H7 (cell line): Measurements from ENCODE around the gene UBE3C. TPM values are rescaled to one million over a fixed set of nuclear protein-coding genes. Genes with fewer than 3 reads are reported as not detected.

ENCODE experiments used
- DNase-seq: peaks from one replicate; pipeline ENCODE4 v3.0.0; 2012
- H3K27me3 ChIP-seq: 2 replicates; pipeline ENCODE4 v1.6.0; 2011; ENCODE audit warnings: mild to moderate bottlenecking, low read length; ENCODE audit not compliant: control insufficient read depth, insufficient read depth
- H3K36me3 ChIP-seq: replicated peaks from 2 replicates; pipeline ENCODE4 v1.5.1; 2011; ENCODE audit warnings: low read length; ENCODE audit not compliant: control insufficient read depth, insufficient read depth
- H3K4me3 ChIP-seq: 2 replicates; pipeline ENCODE4 v1.5.1; 2011; ENCODE audit warnings: low read depth, mild to moderate bottlenecking, control low read depth, low read length, moderate library complexity; ENCODE audit not compliant: insufficient read depth
- total RNA-seq: library from RNA; depleted of rRNA; stranded (reverse); fragments of >200 nt; shearing (Covaris generic); gene quantifications from 2 replicates; pipeline ENCODE4 v1.2.3, GENCODE V29; 2014

UBE3C gene
- total RNA-seq, 1 experiment from 2014 or later = 69.0 TPM

DNA sequence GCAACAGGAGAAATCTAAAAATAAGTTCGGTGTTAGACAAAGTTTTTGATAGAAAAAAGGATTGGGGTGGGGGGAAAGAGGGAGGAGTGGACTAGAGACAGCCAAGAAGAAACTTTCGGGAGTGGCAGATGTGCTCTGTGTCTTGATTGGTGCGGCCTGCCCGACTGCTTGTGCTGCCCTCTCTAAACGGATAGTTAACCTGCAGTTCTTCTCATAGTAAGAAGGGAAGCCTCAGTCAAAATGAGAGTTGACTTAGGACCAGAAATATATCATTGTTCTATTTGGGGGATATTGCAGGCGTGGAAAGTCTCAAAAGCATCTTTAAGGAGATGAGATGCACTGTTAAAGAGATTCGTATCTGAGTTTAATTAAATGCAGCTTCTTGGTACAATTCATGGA lies 39.3 kb downstream of the UBE3C start:
- DNase-seq = no peak
- no peak overlapping the region for H3K4me3 ChIP-seq
- peaks cover 28% of the 10 kb centered on the region for H3K36me3 ChIP-seq
- no peaks in the 10 kb centered on the region for H3K27me3 ChIP-seq

DNA sequence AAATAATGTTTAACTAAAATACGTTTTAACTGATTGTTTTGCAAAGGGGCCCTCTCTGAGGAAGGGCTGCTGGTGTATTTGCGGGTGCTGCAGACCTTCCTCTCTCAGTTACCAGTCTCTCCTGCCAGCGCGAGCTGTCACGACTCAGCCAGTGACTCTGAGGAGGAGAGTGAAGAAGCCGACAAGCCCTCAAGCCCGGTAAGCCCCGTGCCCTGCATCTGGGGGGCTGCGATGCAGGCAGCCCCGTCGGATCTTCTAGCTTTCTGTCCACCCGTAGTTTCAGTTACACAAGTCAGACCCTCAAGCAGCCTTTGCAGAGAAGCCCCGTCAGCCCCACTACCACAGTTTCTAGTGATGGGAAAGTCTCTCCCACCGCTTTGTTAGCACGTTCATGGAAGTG lies 45.1 kb downstream of the UBE3C start:
- Histone ChIP-seq H3K36me3 (peaks cover 33% of the 10 kb centered on the region), H3K27me3 (no peaks in the 10 kb centered on the region), H3K4me3 (no peak overlapping the region)
- DNase-seq = no peak

DNA sequence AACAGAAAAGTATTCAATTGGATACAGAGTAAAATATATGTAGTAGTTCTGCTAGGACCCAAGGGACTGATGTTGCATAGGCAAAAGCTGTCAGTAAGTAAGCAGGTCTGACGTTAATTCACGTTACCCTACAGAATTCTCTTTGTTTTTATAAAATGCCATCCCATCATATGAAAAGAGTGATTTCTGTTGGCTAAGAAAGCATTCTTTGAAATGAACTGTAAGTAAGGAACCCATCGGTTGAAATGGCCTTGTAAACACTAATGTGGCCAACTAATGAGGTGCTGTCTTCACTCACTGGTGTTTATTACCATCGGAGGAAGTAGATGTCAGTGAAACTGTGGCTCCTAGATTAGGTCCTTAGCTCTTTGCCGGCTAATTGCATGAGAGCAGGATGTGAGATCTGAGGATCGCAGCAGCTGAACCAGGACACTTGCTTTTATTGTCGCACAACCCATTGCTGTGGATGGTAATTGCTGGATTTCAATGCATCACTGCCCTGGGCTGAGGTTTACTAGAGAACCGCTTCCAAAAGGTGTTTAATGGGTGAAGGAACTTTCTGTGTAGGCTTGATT lies 49.5 kb downstream of the UBE3C start:
- no peak for DNase-seq
- Histone ChIP-seq H3K4me3 (no peak overlapping the region), H3K36me3 (peaks cover 20% of the 10 kb centered on the region), H3K27me3 (no peaks in the 10 kb centered on the region)

DNA sequence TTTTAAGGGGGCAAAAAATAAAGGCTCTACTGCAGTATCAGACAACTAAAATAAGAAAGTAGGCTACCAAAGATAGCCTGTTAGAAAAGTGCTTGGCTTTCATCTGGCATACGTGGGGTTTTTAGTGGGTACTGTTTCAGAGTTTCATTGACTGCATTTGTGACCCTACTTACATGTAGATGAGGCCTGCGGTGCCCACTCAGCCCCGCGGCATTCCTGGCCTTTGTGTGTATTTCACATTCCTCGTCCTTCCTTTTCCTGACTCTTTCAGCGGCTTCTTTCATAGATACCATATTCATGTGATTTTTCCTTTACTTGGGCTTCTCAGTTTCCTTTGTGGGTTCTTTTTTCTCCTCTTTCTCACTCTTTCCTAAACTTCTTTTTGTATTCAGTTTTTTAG lies 50.7 kb downstream of the UBE3C start:
- peak; percentile 41 for DNase-seq
- H3K36me3 ChIP-seq = peaks cover 15% of the 10 kb centered on the region

DNA sequence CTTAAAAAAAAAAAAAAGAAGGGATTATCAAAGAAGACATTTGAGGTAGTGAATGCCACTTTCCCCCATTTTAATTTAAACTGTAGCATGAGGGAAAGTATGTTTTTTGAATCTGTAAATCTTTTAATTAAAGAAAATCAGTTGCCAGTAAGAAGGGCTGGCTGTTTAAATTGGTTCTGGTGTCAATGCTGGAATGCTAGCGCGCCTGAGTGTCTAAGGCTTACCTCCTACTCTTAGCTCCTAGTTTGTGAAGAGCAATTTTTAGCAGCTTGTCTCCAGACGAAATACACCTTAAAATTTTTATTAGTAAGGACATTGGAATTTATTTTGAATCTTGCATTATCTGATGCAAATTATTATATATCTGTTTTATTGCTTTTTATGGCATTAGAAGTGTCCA lies 54.1 kb downstream of the UBE3C start:
- Histone ChIP-seq H3K36me3 (peaks cover 9% of the 10 kb centered on the region), H3K4me3 (no peak overlapping the region), H3K27me3 (no peaks in the 10 kb centered on the region)
- no peak for DNase-seq

More for the DNA sequence above, 50.7 kb downstream of the UBE3C start:
- H3K27me3 ChIP-seq = no peaks in the 10 kb centered on the region
- no peak overlapping the region for H3K4me3 ChIP-seq

DNA sequence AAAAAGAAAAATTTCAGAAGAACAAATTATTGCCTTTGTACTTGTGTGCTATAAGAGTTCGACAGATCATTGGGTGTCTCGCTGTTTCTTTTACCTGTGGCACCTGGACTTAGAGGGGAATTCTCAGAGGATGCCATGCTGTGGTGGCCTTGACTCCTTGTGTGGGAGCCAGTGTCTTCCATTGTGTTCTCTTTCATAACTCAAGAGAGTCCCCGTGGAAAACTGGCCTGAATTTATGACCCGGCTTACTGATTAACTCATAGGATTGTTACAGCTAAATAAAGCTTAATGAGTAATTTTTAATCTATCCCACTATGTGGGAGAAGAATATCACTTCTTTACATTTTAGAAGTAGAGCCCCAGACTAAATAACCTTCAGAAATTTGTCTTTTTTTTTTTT lies 54.5 kb downstream of the UBE3C start:
- no peak overlapping the region for H3K4me3 ChIP-seq
- no peaks in the 10 kb centered on the region for H3K27me3 ChIP-seq
- DNase-seq = no peak
- H3K36me3 ChIP-seq = peaks cover 4% of the 10 kb centered on the region

DNA sequence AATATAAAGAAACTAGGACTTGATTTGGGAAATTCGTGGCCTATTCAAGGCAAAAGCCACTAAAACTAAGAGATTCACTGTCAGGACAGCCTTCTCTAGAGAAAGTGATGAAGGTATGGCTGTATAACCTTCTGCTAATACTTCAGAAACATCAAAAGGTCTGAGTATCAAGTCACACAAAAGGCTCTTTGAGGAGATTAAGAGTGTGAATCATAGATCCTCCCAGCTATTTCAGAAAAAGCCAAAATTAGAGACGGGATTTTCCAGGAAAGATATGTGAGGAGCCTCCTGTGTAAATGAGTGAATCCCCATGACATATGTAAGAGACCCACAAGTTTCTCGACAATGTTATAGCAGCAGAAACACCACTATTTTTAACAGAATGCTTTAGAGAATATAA lies 56.2 kb downstream of the UBE3C start:
- no peak for DNase-seq
- no peak overlapping the region for H3K4me3 ChIP-seq
- no peaks in the 10 kb centered on the region for H3K27me3 ChIP-seq
- peaks cover 4% of the 10 kb centered on the region for H3K36me3 ChIP-seq

DNA sequence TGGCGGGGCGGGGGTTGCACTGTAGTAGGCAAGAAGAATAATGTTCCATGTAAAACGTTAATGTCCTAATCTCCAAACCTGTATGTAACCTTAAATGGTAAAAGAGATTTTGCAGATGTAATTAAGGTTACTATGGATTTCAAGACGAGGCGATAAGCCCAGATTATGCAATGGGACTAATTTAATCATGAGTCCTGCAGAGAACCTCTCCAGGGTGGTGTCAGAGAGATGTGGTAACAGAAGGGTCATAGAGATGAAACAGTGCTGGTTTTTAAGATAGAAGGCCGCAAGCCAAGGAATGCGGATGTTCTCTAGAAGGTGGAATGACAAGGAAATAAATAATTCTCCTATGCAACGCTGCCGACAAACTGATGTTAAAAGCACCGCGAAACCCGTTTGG lies 57.1 kb downstream of the UBE3C start:
- no peak for DNase-seq
- no peak overlapping the region for H3K4me3 ChIP-seq
- peaks cover 2% of the 10 kb centered on the region for H3K36me3 ChIP-seq
- H3K27me3 ChIP-seq = no peaks in the 10 kb centered on the region

DNA sequence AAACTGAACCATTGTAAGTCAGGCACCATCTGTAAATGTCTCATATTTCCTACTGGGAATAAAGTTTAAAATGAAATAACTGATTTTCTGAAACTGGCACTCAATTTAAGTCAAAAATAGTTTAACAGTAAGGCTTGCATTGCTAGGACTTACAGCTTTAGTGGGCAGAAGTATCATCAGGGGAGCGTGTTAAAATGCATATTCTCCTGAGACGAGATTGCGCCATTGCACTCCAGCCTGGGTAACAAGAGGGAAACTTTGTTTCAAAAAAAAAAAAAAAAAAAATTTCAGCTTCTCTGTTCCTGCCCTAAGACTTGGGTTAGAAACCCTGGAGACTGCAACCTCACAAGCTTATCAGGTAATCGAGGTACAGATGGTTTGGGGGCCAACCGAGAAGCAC lies 65.4 kb downstream of the UBE3C start:
- Histone ChIP-seq H3K36me3 (peaks cover 12% of the 10 kb centered on the region), H3K27me3 (no peaks in the 10 kb centered on the region), H3K4me3 (no peak overlapping the region)
- DNase-seq = no peak

DNA sequence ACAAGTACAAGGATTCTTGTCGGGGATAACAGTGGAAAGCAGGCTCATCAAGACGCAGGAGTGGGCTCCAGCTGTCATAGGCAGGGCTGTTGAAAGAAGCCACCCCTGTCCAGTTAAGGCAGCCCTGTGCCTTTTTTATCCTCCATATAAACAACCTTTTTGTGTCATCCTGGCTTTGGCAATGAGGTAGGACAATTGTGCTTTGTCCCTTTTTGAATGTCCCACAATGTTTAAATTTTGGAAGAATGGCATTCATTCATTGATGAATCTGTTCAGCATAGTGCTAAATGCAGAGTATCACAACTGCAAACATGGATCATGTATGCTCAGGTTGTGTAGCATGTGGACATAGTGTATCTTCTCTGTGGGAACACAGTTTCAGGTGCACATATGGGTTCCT lies 66.7 kb downstream of the UBE3C start:
- Histone ChIP-seq H3K4me3 (no peak overlapping the region), H3K27me3 (no peaks in the 10 kb centered on the region), H3K36me3 (peaks cover 12% of the 10 kb centered on the region)
- DNase-seq = no peak

DNA sequence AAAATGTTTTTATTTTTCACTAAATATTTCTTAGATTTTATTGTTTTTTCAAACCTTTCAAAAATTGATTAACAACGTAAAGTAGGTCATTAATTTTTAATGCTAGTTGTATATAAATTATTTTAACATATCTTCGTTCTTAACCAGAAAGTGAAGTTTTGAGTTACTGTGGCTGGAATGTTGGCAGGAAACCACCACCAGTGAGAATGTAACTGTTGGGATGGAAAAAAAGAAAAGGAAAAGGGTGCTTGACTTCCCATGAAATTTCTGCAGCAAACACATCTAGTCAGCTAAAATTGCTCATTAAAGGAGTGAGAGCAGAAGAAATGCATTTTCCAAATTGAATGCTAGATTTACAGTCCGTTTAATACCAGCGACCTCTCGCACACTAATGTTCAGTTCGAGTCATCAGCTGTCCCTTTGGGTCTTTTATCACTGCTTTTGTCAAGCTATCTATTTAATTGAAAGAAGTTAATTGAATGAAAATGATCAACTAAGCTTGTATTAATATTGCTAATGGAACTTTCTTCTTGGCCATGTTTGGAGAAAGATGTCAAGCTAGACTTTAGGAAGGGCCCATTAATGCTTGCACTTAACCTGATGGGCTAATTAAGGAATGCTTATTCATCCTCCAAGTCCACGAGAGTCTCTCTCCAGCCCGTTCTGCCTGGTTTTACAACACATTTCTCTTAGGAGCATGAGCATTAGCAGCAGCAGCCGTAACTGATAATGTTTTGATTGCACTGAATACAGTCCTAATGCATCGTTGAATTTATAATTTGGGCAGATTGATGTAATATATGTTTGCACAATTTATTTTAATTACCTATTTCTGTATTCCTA lies 70.1 kb downstream of the UBE3C start:
- Histone ChIP-seq H3K36me3 (peaks cover 16% of the 10 kb centered on the region), H3K4me3 (no peak overlapping the region), H3K27me3 (no peaks in the 10 kb centered on the region)
- no peak for DNase-seq

DNA sequence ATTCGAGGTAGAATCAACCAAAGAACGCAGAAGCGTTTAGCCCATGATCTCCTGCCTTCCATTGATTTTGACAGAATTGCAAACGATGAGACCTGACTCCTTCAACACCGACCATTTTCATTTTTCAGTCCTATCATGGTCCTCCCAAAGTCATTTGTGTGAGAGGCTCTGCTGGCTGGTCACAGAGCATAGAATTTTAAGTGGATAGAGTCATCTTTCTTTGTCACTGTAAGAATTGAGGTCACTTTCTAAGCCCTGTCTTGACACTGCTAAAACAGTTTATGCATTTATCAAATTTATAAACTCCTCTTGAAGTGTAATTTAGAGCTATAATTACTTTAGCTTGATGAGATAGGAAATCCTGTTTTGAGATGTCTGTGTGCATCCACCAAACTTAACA lies 72.0 kb downstream of the UBE3C start:
- no peak overlapping the region for H3K4me3 ChIP-seq
- no peak for DNase-seq
- peaks cover 12% of the 10 kb centered on the region for H3K36me3 ChIP-seq
- no peaks in the 10 kb centered on the region for H3K27me3 ChIP-seq

DNA sequence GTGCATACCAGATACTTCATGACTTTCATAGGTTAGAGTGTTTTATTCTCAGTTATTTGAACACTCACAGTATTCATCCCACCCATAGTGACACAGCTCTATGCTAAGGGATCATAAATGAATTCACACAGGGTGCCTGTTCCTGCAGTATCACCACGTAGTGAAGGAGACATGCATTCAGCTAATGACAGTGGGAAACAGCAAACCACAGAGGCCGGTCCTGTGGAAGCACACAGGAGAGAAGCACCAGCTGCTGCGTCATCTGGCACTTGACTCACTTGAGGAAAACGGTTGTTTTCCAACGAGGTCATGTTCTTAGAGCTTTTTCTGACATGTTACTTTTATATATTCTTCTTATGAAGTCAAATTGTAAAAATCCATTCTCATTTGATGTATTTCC lies 73.0 kb downstream of the UBE3C start:
- DNase-seq = no peak
- no peak overlapping the region for H3K4me3 ChIP-seq
- no peaks in the 10 kb centered on the region for H3K27me3 ChIP-seq
- peaks cover 12% of the 10 kb centered on the region for H3K36me3 ChIP-seq

DNA sequence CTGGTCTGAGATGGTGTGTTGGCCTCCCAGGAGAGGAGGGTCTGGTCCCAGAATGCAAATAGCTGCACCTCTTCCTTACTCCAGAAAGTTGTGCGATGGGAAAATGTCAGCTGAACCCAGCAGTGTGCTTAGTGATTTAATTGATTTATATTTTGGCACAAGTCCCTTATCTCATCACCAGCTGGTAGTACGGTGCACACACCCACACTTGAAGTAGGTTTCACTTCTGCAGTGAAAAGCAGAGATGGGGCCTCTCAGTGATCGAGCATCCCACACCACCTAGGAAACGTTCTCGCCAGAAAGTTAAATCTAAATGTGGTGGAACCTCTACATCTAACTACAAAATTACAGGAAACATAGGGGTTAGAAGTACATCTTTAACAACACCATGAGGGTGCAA lies 80.4 kb downstream of the UBE3C start:
- Histone ChIP-seq H3K4me3 (no peak overlapping the region), H3K36me3 (peaks cover 5% of the 10 kb centered on the region), H3K27me3 (no peaks in the 10 kb centered on the region)
- DNase-seq = no peak

DNA sequence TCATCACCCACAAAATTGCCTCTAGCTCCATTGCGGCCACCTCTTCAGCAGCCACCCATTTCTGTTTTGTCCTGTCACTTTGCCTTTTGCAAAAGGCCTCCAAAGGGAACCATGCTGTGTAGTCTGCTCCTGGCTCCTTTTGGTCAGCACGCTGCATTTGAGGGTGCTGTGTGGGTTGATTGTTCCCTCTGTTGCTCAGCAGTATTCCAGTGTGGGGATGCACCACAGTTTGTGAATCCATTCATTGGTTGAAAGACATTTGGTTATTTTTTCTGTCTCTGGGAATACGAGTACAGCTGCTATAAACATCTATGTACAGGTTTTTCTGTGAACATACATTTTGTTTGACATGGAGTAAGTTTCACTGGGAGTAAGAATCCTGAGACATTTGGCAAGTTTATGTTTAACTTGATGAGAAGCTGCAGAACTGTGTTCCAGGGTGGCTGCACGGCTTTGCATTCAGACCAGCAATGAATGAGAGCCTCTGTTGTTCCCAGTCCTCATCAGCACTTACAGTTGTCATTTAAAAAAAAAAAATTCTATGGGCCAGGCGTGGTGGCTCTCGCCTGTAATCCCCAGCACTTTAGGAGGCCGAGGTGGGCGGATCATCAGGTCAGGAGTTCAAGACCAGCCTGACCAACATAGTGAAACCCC lies 82.3 kb downstream of the UBE3C start:
- H3K36me3 ChIP-seq = peaks cover 8% of the 10 kb centered on the region
- no peak for DNase-seq
- H3K4me3 ChIP-seq = no peak overlapping the region
- no peaks in the 10 kb centered on the region for H3K27me3 ChIP-seq
